NK-92 (cell line): ENCODE data around the gene TPCN1.

Experiments used
- DNase-seq: peaks from one replicate; lab custom pipeline; 2025; ENCODE audit not compliant: unreplicated experiment; lab: John Stamatoyannopoulos, UW

TPCN1 gene

GRCh38 chr12:113222730-113223531 is 1.7 kb downstream of the TPCN1 start:
- DNase-seq, result no peak

DNA sequence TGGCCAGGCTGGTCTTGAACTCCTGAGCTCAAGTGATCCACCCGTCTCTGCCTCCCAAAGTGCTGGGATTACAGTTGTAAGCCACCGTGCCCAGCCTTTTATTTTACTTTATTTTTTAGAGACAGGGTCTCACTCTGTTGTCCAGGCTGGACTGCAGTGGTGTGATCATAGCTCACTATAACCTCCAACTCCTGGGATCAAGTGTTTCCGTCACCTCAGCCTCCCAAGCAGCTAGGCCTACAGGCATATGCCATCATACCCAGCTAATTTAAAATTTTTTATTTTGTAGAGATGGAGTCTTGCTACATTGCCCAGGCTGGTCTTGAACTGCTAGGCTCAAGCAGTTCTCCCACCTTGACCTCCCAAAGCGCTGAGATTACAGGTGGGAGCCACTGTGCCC is 3.7 kb downstream of the TPCN1 start:
- DNase-seq, result no peak

GRCh38 chr12:113226696-113227568 is 5.7 kb downstream of the TPCN1 start:
- DNase-seq, result no peak

DNA sequence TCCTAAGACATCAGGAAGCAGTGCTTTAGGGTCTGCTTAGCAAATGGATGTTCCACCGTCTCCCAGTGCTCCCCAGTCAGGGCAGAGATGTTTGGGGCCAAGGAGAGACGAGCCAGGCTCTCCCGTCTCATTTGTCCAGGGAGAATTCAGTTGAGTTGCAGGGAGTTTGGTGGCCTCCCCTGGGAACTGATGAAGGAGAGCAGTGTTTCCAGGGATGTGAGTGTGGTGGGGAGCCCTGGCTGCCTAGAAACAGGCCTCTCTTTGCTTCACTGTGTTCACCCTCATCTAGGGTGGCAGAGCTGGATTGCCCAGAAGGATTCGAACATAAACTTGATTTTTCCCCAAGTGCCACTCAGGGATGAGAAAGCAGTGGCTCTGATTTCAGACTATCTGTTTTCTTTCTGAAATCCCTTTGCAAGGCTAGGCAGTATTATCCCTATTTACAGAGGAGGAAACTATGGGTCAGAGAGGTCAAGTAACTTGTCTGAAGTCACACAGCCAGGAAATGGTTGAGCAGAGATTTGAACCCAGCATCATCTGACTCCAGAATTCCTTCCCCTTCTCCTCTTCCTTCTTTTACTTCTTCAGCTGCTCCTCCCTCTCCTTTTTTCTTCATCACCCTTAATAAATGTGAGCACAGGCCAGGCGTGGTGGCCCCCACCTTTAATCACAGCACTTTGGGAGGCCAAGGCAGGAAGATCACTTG is 6.6 kb downstream of the TPCN1 start:
- no peak for DNase-seq

- DNase-seq, result no peak
Observed at GRCh38 chr12:113228394-113229028, 7.2 kb downstream of the TPCN1 start.

GRCh38 chr12:113230315-113231234 is 9.3 kb downstream of the TPCN1 start:
- DNase-seq, result no peak

- DNase-seq, result no peak
Observed at GRCh38 chr12:113231235-113232088, 10.2 kb downstream of the TPCN1 start.

GRCh38 chr12:113232089-113232839 is 11.0 kb downstream of the TPCN1 start:
- no peak for DNase-seq

DNA sequence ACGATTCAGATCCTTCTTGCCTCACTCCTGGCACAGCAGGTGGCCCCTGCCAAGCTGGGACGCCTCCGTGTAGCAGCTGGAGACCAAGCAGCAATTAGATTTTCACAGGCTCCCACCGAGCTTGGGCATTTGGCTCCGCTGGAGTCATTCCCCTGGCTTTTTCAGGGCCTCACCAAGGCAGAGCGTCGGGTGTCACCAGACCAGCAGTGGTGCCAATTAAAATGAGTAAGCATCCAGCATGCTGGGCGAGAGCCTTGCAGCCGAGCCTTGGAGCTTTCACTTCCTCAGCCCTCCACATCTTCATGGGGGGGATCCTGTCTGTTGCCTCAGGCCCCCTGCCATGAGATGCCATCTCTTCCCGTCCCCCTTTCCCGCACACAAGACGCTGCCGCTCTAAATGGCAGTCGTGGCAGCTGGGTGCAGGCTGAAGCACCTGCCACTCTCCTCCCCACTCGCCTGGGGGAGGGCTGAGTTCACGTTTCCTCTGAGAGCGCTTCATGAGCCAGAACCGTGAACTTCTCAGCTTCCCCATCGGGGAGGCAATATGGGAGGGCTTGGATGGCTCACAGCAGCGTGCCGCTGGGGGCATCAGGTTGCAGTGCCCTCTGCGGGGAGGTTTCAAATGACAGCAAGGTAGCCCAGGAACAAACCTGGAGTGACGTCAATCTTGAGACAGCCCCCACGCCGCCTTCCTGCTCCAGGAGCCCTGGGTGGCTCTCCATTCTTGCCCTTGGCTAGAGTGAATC is 11.7 kb downstream of the TPCN1 start:
- no peak for DNase-seq

DNA sequence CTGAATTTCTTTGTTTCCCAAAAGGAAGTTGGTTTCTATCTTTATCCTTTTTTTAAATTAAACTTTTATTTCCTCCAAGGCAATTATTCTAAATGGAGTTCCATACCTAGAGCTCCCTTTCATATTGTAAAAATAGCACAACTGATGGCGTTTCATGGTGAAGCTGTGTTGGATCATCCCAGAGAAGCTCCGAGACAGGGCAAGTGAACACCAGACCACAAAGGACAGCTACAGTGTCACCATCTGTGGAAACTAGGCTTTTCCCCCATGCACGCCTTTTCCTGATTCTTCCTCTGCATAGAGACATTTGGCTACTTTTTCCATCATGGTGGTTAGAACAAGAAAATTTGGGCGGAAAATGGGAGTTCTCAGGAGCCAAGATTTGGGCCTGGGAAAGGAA is 12.7 kb downstream of the TPCN1 start:
- no peak for DNase-seq

DNA sequence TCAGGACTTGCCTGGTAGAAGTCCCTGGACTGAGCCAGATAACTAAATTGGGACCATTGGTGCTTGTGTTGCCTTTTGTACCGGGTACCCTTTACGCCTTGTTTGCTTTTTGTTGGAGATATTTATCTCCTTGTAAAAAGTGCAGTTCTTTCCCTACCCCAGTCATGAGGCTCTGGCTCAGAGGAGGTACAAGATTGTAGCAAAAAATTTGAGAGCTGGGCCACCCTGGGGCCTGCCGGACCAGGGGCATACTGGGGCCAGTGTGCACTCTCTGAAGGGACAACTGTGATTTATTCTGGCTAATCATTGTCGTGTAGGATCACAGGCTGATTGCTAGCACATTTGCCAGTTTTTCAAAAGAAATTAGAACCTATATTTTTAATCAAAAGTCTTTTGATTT is 13.2 kb downstream of the TPCN1 start:
- no peak for DNase-seq

- no peak for DNase-seq
Observed at GRCh38 chr12:113235976-113236375, 14.7 kb downstream of the TPCN1 start.

- no peak for DNase-seq
Observed at GRCh38 chr12:113236539-113237399, 15.5 kb downstream of the TPCN1 start.

DNA sequence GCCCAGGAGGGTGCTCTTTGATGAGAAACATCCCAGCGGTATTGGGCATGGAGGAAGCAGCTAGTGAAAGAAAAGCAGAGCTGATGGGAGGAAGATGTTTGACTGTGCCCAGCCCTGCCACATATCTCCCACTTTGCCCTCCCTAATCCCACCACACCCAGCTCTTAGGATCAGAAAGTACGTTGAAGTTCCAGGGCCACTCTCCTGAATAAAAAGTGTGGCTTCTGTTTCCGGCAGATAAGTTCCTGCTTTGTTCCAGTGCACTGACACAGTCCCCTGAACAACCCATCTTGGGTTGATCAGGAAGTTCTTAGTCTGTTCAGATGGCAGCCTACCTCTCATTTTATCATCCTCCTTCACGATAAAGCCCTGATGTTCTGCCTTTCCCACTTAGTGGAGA is 16.5 kb downstream of the TPCN1 start:
- DNase-seq, result no peak

GRCh38 chr12:113238309-113238708 is 17.0 kb downstream of the TPCN1 start:
- DNase-seq, result no peak

GRCh38 chr12:113239288-113239771 is 18.1 kb downstream of the TPCN1 start:
- no peak for DNase-seq
